Uterus (tissue), 4 donors: ENCODE results near the gene DAP. TPM values are rescaled to one million over a fixed set of nuclear protein-coding genes. Genes with fewer than 3 reads are reported as not detected.

ENCODE experiments used
- DNase-seq, 2 donors: peaks; one replicate each; pipeline ENCODE4 v3.0.0-alpha.2; 2019 to 2020
- H3K27ac ChIP-seq, 2 donors: fragments of 200-600 bp; sonication (generic); 1 replicate in 1 of 2; 2 replicates in 1 of 2; pipeline ENCODE4 v1.5.1; 2016 to 2018
- H3K27me3 ChIP-seq, 2 donors: fragments of 200-600 bp; sonication (generic); one replicate each; pipeline ENCODE4 v1.5.1; 2018 to 2019; ENCODE audit warnings: control low read depth in 1 of 2
- H3K36me3 ChIP-seq, 2 donors: fragments of 200-600 bp; sonication (generic); one replicate each; pipeline ENCODE4 v1.5.1; 2019; ENCODE audit warnings: control low read depth in 1 of 2
- H3K4me1 ChIP-seq, 2 donors: fragments of 200-600 bp; sonication (generic); one replicate each; pipeline ENCODE4 v1.5.1; 2018 to 2019; ENCODE audit warnings: control low read depth in 1 of 2
- H3K4me3 ChIP-seq, 2 donors: fragments of 200-600 bp; sonication (generic); 1 replicate in 1 of 2; 2 replicates in 1 of 2; pipeline ENCODE4 v1.5.1; 2018 to 2019; ENCODE audit warnings: mild to moderate bottlenecking in 1 of 2
- H3K9me3 ChIP-seq, 2 donors: fragments of 200-600 bp; sonication (generic); one replicate each; pipeline ENCODE4 v1.5.1; 2019; ENCODE audit warnings: control low read depth in 1 of 2
- CTCF ChIP-seq, 4 experiments: fragments of 200-600 bp in 2 of 4; fragments of 450-650 bp in 2 of 4; sonication (generic) in 2 of 4; IDR thresholded peaks; one replicate each; pipeline ENCODE4 v1.5.1; 2016 to 2019; ENCODE audit warnings: antibody characterized with exemption in 4 of 4, mild to moderate bottlenecking in 2 of 4, moderate library complexity in 1 of 4
- POLR2A ChIP-seq, 2 donors: fragments of 450-650 bp; IDR thresholded peaks; one replicate each; pipeline ENCODE4 v1.6.1; 2016; ENCODE audit warnings: antibody characterized with exemption in 2 of 2, mild to moderate bottlenecking in 1 of 2, moderate library complexity in 1 of 2
- intact Hi-C: fragments of 100-400 bp; cut with DNase I; formaldehyde crosslinking; loops from one replicate; pipeline ENCODE4 v1.15.1; 2023; ENCODE audit warnings: low total_unique reads
- total RNA-seq, 4 donors: library from RNA; depleted of rRNA in 3 of 4; stranded (reverse); fragments of >200 nt in 3 of 4; gene quantifications; one replicate each; pipeline versions ENCODE4 v1.1.0 to v1.2.4, GENCODE V29; 2014 to 2023
- donor health status: DM: yes; HTN: yes; CAD: no.

Gene DAP
- total RNA-seq, 4 donors from 2014 or later, result 38.2 to 83.9 (median 50.0) TPM

- DNase-seq, result no peak
- Histone ChIP-seq H3K9me3 (no peaks in the 10 kb centered on the region), H3K36me3 (no peaks in the 10 kb centered on the region), H3K4me3 (no peak overlapping the region), H3K27ac (no peak overlapping the region), H3K27me3 (no peaks in the 10 kb centered on the region), H3K4me1 (no peaks in the 10 kb centered on the region)
- TF ChIP-seq CTCF (IDR thresholded peaks at IDR 0.05) (no peak), POLR2A (IDR thresholded peaks at IDR 0.05) (no peak)
- intact Hi-C loops, result no loop called here
These were observed 24.2 kb downstream of the DAP start for GRCh38 chr5:10736808-10737207.

- H3K9me3 ChIP-seq, result no peaks in the 10 kb centered on the region
- no peaks in the 10 kb centered on the region for H3K27me3 ChIP-seq
- DNase-seq, result no peak
- no peak for TF ChIP-seq CTCF (IDR thresholded peaks at IDR 0.05)
- TF ChIP-seq POLR2A (IDR thresholded peaks at IDR 0.05), result no peak
- no peaks in the 10 kb centered on the region for H3K4me1 ChIP-seq
- no peak overlapping the region for H3K27ac ChIP-seq
- intact Hi-C loops, result no loop called here
- H3K4me3 ChIP-seq, result no peak overlapping the region
- H3K36me3 ChIP-seq, result no peaks in the 10 kb centered on the region
These were observed 24.7 kb downstream of the DAP start for GRCh38 chr5:10736354-10736753.

- Histone ChIP-seq H3K27me3 (no peaks in the 10 kb centered on the region), H3K9me3 (no peaks in the 10 kb centered on the region), H3K4me3 (no peak overlapping the region), H3K27ac (no peak overlapping the region), H3K4me1 (no peaks in the 10 kb centered on the region), H3K36me3 (no peaks in the 10 kb centered on the region)
- intact Hi-C loops, result no loop called here
- DNase-seq, result no peak
- TF ChIP-seq CTCF (IDR thresholded peaks at IDR 0.05) (no peak), POLR2A (IDR thresholded peaks at IDR 0.05) (no peak)
These were observed 25.3 kb downstream of the DAP start for GRCh38 chr5:10735569-10736276.

- Histone ChIP-seq H3K27me3 (no peaks in the 10 kb centered on the region), H3K9me3 (no peaks in the 10 kb centered on the region), H3K36me3 (no peaks in the 10 kb centered on the region), H3K27ac (peak overlapping the region in 1 of 2 donors; percentile 18), H3K4me3 (no peak overlapping the region), H3K4me1 (no peaks in the 10 kb centered on the region)
- no peak for DNase-seq
- no peak for TF ChIP-seq CTCF (IDR thresholded peaks at IDR 0.05)
- no peak for TF ChIP-seq POLR2A (IDR thresholded peaks at IDR 0.05)
- intact Hi-C loops, result no loop called here
These were observed 26.1 kb downstream of the DAP start for GRCh38 chr5:10734832-10735523.

GRCh38 chr5:10734037-10734709, 26.9 kb downstream of the DAP start:
- Histone ChIP-seq H3K27ac (peak overlapping the region; percentile 18 to 38), H3K4me3 (no peak overlapping the region), H3K27me3 (no peaks in the 10 kb centered on the region), H3K9me3 (no peaks in the 10 kb centered on the region), H3K4me1 (no peaks in the 10 kb centered on the region), H3K36me3 (no peaks in the 10 kb centered on the region)
- no peak for DNase-seq
- TF ChIP-seq CTCF (IDR thresholded peaks at IDR 0.05) (no peak), POLR2A (IDR thresholded peaks at IDR 0.05) (no peak)
- intact Hi-C loops, result no loop called here
